HL-60 (cell line): ENCODE results near the gene TMEM121.

Experiments
- DNase-seq, 2 experiments: peaks; one replicate each; pipeline ENCODE4 v3.0.0-alpha.2; 2010 to 2020; ENCODE audit warnings: low read depth in 1 of 2, low spot score in 1 of 2
- H3K27ac ChIP-seq: fragments of 250-450 bp; sonication (Bioruptor Pico); replicated peaks from 2 replicates; pipeline ENCODE4 v1.5.1; 2020; ENCODE audit warnings: mild to moderate bottlenecking, moderate library complexity
- H3K27me3 ChIP-seq: fragments of 250-450 bp; sonication (Bioruptor Pico); 2 replicates; pipeline ENCODE4 v1.5.1; 2021; ENCODE audit warnings: mild to moderate bottlenecking, moderate library complexity; ENCODE audit not compliant: insufficient read depth, poor library complexity, severe bottlenecking
- H3K4me3 ChIP-seq: replicated peaks from 2 replicates; pipeline ENCODE4 v1.5.1; 2011; ENCODE audit warnings: mild to moderate bottlenecking, control low read depth, low read length; ENCODE audit not compliant: insufficient read depth
- CTCF ChIP-seq: IDR thresholded peaks from one replicate; pipeline ENCODE4 v1.5.1; 2011; ENCODE audit warnings: low read length, control low read depth, inconsistent platforms; ENCODE audit not compliant: insufficient read depth
- GABPA ChIP-seq: IDR thresholded peaks from 2 replicates; pipeline ENCODE4 v1.6.1; 2012; ENCODE audit warnings: low read depth
- POLR2AphosphoS5 ChIP-seq: IDR thresholded peaks from 2 replicates; pipeline ENCODE4 v1.6.1; 2012; ENCODE audit warnings: low read depth
- REST ChIP-seq: IDR thresholded peaks from 2 replicates; pipeline ENCODE4 v1.6.1; 2012; ENCODE audit warnings: low read depth; ENCODE audit not compliant: insufficient replicate concordance
- SPI1 ChIP-seq: IDR thresholded peaks from 2 replicates; pipeline ENCODE4 v1.6.1; 2012; ENCODE audit warnings: low read depth, mild to moderate bottlenecking, borderline replicate concordance

TMEM121 gene

GRCh38 chr14:105507247-105507646 lies 19.1 kb upstream of the TMEM121 start:
- Histone ChIP-seq H3K27ac (no peak overlapping the region), H3K4me3 (no peak overlapping the region), H3K27me3 (peaks cover 2% of the 10 kb centered on the region)
- no peak for TF ChIP-seq SPI1
- no peak for TF ChIP-seq REST
- TF ChIP-seq GABPA: no peak
- no peak for TF ChIP-seq POLR2AphosphoS5
- no peak for TF ChIP-seq CTCF
- DNase-seq: no peak

- TF ChIP-seq GABPA (no peak), POLR2AphosphoS5 (no peak), REST (no peak), CTCF (no peak), SPI1 (no peak)
- H3K4me3 ChIP-seq: no peak overlapping the region
- H3K27ac ChIP-seq: no peak overlapping the region
- H3K27me3 ChIP-seq: peaks cover 2% of the 10 kb centered on the region
- no peak for DNase-seq
These were observed 18.3 kb upstream of the TMEM121 start for GRCh38 chr14:105508069-105508468.

GRCh38 chr14:105508601-105509000 lies 17.8 kb upstream of the TMEM121 start:
- TF ChIP-seq REST (no peak), POLR2AphosphoS5 (no peak), SPI1 (no peak), GABPA (no peak), CTCF (no peak)
- Histone ChIP-seq H3K27ac (no peak overlapping the region), H3K27me3 (peaks cover 2% of the 10 kb centered on the region), H3K4me3 (no peak overlapping the region)
- no peak for DNase-seq
